K562 (cell line): Measurements from ENCODE around the gene CNBD2. TPM values are rescaled to one million over a fixed set of nuclear protein-coding genes. Genes with fewer than 3 reads are reported as not detected.

Experiments
- GABPB1 ChIP-seq: sonication (generic); formaldehyde crosslinking; IDR thresholded peaks from 2 replicates; pipeline ENCODE4 v1.8.0; 2022; ENCODE audit warnings: mild to moderate bottlenecking, missing genetic modification reagents
- MBD2 ChIP-seq: sonication (generic); IDR thresholded peaks from 2 replicates; pipeline ENCODE4 v1.6.1; 2016; ENCODE audit warnings: low read depth, borderline replicate concordance
- MCM2 ChIP-seq: fragments of 450-650 bp; IDR thresholded peaks from 2 replicates; pipeline ENCODE4 v1.6.1; 2017; ENCODE audit warnings: low read depth, mild to moderate bottlenecking
- NCOA2 ChIP-seq, 2 experiments: fragments of 450-650 bp; IDR thresholded peaks; 2 replicates each; pipeline ENCODE4 v1.6.1; 2018; ENCODE audit warnings: mild to moderate bottlenecking in 2 of 2, moderate library complexity in 1 of 2; ENCODE audit not compliant: partially characterized antibody in 2 of 2
- NCOR1 ChIP-seq: fragments of 450-650 bp; IDR thresholded peaks from 2 replicates; pipeline ENCODE4 v1.6.1; 2016; ENCODE audit warnings: mild to moderate bottlenecking, moderate library complexity
- PRPF4 ChIP-seq: fragments of 200-400 bp; formaldehyde crosslinking; IDR thresholded peaks from one replicate; pipeline ENCODE4 v1.6.1; 2017; ENCODE audit warnings: low read length, low read depth, mild to moderate bottlenecking; ENCODE audit not compliant: insufficient read depth, poor library complexity, severe bottlenecking
- RREB1 ChIP-seq: fragments of 250-450 bp; sonication (Bioruptor Pico); IDR thresholded peaks from 2 replicates; pipeline ENCODE4 v1.4.0; 2020
- SMARCB1 ChIP-seq: IDR thresholded peaks from 2 replicates; pipeline ENCODE4 v1.6.1; 2011; ENCODE audit warnings: improper control_type of control experiment, low read depth; ENCODE audit not compliant: insufficient read length
- VEZF1 ChIP-seq: fragments of 200-800 bp; sonication (Bioruptor generic); IDR thresholded peaks from 2 replicates; pipeline ENCODE4 v1.6.1; 2017; ENCODE audit warnings: missing genetic modification characterization, missing compliant biosample characterization
- ZNF282 ChIP-seq: sonication (generic); formaldehyde crosslinking; IDR thresholded peaks from 2 replicates; pipeline ENCODE4 v1.8.1; 2023; ENCODE audit warnings: missing genetic modification reagents
- ZNF324 ChIP-seq: fragments of 250-450 bp; sonication (Bioruptor Pico); IDR thresholded peaks from 2 replicates; pipeline ENCODE4 v1.4.0; 2020; ENCODE audit warnings: mild to moderate bottlenecking
- ZSCAN32 ChIP-seq: fragments of 450-650 bp; formaldehyde crosslinking; IDR thresholded peaks from 2 replicates; pipeline ENCODE4 v1.4.0; 2020; ENCODE audit warnings: mild to moderate bottlenecking, moderate library complexity
- polyA plus RNA-seq, 8 experiments: library from polyadenylated mRNA; depleted of rRNA in 4 of 8; stranded (reverse) in 5 of 8; unstranded in 3 of 8; fragments of >200 nt; fragmentation: Nextera tagmentation in 2 of 8; fragmentation: Illumina TruSeq in 1 of 8; extraction: Ambion mirVana in 2 of 8; extraction: Trizol in 1 of 8; gene quantifications; 2 replicates each; pipeline versions ENCODE4 v1.2.1 to v1.2.3, GENCODE V29; 2011 to 2014; ENCODE audit warnings: inconsistent platforms in 1 of 8, missing spikeins in 1 of 8
- total RNA-seq, 7 experiments: library from RNA; depleted of rRNA in 6 of 7; stranded (reverse); fragments of >200 nt in 6 of 7; fragmentation: Illumina TruSeq in 2 of 7; extraction: Trizol in 2 of 7; gene quantifications; 2 replicates each; pipeline versions ENCODE4 v1.2.1 to v1.2.3, GENCODE V29; 2011 to 2021; ENCODE audit warnings: low replicate concordance in 1 of 7
- TF ChIP-seq, protein P1 (sequence below): sonication (generic); IDR thresholded peaks from 2 replicates; pipeline ENCODE4 v1.6.1; 2016
- TF ChIP-seq, protein P2 (sequence below): fragments of 250-450 bp; sonication (Bioruptor Pico); IDR thresholded peaks from 2 replicates; pipeline ENCODE4 v1.5.0; 2021
- TF ChIP-seq, protein P3 (sequence below): fragments of 450-650 bp; formaldehyde crosslinking; IDR thresholded peaks from 2 replicates; pipeline ENCODE4 v1.4.0; 2020; ENCODE audit warnings: mild to moderate bottlenecking, mixed read lengths

CNBD2 gene
- total and polyA plus RNA-seq, 9 of the 15 experiments (the other 6 are each of a cell fraction or from before 2014, with no cell fraction given): 3.2 to 17.5 (median 5.3) TPM

- TF ChIP-seq, protein P1, sequence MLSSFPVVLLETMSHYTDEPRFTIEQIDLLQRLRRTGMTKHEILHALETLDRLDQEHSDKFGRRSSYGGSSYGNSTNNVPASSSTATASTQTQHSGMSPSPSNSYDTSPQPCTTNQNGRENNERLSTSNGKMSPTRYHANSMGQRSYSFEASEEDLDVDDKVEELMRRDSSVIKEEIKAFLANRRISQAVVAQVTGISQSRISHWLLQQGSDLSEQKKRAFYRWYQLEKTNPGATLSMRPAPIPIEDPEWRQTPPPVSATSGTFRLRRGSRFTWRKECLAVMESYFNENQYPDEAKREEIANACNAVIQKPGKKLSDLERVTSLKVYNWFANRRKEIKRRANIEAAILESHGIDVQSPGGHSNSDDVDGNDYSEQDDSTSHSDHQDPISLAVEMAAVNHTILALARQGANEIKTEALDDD: no peak
- TF ChIP-seq, protein P2, sequence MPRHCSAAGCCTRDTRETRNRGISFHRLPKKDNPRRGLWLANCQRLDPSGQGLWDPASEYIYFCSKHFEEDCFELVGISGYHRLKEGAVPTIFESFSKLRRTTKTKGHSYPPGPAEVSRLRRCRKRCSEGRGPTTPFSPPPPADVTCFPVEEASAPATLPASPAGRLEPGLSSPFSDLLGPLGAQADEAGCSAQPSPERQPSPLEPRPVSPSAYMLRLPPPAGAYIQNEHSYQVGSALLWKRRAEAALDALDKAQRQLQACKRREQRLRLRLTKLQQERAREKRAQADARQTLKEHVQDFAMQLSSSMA (CRISPR knock-in tag): 0 out of 2 replicates have a peak, but pooled peaks have one; percentile 42
- TF ChIP-seq NCOR1 (peak; percentile 77), MCM2 (no peak), SMARCB1 (no peak), ZNF282 (0 out of 2 replicates have a peak, but pooled peaks have one; percentile 22), MBD2 (peak; percentile 85), PRPF4 (peak; percentile 92), ZSCAN32 (CRISPR knock-in tag) (no peak), ZNF324 (CRISPR knock-in tag) (no peak), RREB1 (CRISPR knock-in tag) (no peak), NCOA2 (IDR thresholded peaks at IDR 0.05; ENCODE audit: partially characterized antibody in 2 of 2) (no peak), GABPB1 (peak; percentile 99), VEZF1 (CRISPR knock-in tag) (peak; percentile 93)
- TF ChIP-seq, protein P3, sequence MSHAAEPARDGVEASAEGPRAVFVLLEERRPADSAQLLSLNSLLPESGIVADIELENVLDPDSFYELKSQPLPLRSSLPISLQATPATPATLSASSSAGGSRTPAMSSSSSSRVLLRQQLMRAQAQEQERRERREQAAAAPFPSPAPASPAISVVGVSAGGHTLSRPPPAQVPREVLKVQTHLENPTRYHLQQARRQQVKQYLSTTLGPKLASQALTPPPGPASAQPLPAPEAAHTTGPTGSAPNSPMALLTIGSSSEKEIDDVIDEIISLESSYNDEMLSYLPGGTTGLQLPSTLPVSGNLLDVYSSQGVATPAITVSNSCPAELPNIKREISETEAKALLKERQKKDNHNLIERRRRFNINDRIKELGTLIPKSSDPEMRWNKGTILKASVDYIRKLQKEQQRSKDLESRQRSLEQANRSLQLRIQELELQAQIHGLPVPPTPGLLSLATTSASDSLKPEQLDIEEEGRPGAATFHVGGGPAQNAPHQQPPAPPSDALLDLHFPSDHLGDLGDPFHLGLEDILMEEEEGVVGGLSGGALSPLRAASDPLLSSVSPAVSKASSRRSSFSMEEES (CRISPR knock-in tag): peak; percentile 89
Observed at GRCh38 chr20:36050436-36051317, 82.3 kb downstream of the CNBD2 start (continued).
